D721Med (cell line): ENCODE measurements around the gene ATP10B.

Source experiments
- DNase-seq: peaks from one replicate; pipeline ENCODE4 v3.0.0; 2011; ENCODE audit warnings: low spot score; ENCODE audit not compliant: insufficient read length
- FAIRE-seq: peaks from 2 replicates; lab custom pipeline; 2011; peaks lifted over from hg19 to GRCh38; lab: Jason Lieb, UNC
- TF ChIP-seq, protein P1 (sequence below): IDR thresholded peaks from 2 replicates; pipeline ENCODE4 v1.5.1; 2012; ENCODE audit warnings: mild to moderate bottlenecking, control low read depth; ENCODE audit not compliant: insufficient read depth; ENCODE audit errors: missing control alignments

Gene ATP10B

DNA sequence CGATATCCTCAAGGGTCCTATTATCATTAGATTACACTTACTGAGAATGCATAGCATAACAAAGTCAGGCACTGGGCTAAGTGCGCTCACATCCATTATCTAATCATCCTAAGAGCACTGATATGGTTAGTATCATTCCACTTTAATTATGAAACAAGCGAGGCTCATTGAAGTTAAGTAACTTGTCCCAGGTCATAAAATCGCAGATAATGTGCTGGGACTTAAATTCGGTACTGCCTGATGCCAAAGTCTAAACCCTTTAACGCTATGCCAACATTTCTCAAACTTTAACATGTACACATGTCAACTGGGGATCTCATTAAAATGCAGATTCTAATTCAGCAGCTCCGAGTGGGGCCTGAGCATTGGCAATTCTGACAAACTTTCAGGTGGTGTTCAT lies 225.7 kb downstream of the ATP10B start:
- FAIRE-seq = no peak
- no peak for DNase-seq
- TF ChIP-seq, protein P1, sequence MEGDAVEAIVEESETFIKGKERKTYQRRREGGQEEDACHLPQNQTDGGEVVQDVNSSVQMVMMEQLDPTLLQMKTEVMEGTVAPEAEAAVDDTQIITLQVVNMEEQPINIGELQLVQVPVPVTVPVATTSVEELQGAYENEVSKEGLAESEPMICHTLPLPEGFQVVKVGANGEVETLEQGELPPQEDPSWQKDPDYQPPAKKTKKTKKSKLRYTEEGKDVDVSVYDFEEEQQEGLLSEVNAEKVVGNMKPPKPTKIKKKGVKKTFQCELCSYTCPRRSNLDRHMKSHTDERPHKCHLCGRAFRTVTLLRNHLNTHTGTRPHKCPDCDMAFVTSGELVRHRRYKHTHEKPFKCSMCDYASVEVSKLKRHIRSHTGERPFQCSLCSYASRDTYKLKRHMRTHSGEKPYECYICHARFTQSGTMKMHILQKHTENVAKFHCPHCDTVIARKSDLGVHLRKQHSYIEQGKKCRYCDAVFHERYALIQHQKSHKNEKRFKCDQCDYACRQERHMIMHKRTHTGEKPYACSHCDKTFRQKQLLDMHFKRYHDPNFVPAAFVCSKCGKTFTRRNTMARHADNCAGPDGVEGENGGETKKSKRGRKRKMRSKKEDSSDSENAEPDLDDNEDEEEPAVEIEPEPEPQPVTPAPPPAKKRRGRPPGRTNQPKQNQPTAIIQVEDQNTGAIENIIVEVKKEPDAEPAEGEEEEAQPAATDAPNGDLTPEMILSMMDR = no peak

GRCh38 chr5:160621526-160621925 lies 230.5 kb downstream of the ATP10B start:
- TF ChIP-seq, protein P1 = no peak
- FAIRE-seq (no peak), DNase-seq (no peak)

GRCh38 chr5:160620401-160620800 lies 231.6 kb downstream of the ATP10B start:
- TF ChIP-seq, protein P1 = no peak
- FAIRE-seq (no peak), DNase-seq (no peak)

GRCh38 chr5:160619381-160619780 lies 232.6 kb downstream of the ATP10B start:
- no peak for DNase-seq
- TF ChIP-seq, protein P1 = no peak
- FAIRE-seq = no peak

GRCh38 chr5:160618286-160618685 lies 233.7 kb downstream of the ATP10B start:
- TF ChIP-seq, protein P1 = no peak
- DNase-seq = no peak
- FAIRE-seq = no peak

- TF ChIP-seq, protein P1 = no peak
- FAIRE-seq (no peak), DNase-seq (no peak)
Measured at GRCh38 chr5:160616712-160617497, 235.1 kb downstream of the ATP10B start.

DNA sequence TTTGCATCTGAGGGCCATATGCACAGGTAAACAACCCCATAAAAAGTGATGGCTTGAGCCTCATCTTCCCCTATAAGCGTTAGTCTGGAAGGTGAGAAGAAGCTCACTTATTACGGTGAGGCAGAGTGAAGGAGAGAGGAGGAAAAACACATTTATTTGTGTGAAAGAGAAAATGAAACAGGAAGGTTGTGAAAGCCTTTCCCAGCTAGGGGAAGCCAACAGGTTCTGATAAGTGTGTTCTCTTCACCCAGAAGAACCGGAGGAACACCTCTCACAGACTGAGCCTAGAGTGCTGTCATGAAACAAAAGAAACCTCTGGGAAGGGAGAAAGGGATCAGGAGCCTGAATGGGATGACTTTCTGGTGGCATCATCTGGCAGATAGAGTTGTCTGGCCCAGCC lies 237.9 kb downstream of the ATP10B start:
- FAIRE-seq (no peak), DNase-seq (no peak)
- TF ChIP-seq, protein P1 = no peak
